HG03066 (cell line): Measurements from ENCODE around the gene FBF1.
A peak's percentile ranks its signal among the peaks of the same experiment; 100 is the strongest.

Experiments
- ATAC-seq: cut with Tn5 transposase; IDR thresholded peaks from one replicate; pipeline ENCODE4 v1.9.1; 2021; ENCODE audit warnings: low read depth; ENCODE audit not compliant: unreplicated experiment

The FBF1 gene

DNA sequence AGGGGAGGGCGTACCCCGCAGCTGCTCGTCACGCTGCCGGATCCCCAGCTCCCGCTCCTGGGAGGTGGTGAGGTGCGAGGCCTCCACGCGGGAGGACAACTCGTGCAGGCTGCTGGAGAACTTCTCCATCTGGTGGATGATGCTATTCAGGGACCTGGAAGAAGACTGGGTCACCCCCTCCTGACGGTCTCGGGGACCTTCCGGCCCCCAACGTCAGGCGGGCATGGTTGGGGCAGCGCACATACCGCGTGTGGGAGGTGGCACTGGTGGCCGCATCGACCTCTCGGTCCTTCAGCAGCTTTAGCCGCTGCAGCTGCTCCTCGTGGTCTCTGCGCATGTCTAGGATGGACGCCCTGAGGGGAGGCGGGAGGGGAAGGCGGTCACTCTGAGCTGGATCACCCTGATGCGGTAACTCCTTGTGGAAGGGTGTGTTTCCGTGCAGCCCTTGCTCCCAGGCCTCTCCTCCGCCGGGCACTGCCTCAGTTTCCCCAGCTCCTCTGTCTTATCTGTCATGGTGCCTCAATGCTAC is 22.9 kb downstream of the FBF1 start:
- no peak for ATAC-seq

GRCh38 chr17:75917141-75917916 is 23.5 kb downstream of the FBF1 start:
- no peak for ATAC-seq

DNA sequence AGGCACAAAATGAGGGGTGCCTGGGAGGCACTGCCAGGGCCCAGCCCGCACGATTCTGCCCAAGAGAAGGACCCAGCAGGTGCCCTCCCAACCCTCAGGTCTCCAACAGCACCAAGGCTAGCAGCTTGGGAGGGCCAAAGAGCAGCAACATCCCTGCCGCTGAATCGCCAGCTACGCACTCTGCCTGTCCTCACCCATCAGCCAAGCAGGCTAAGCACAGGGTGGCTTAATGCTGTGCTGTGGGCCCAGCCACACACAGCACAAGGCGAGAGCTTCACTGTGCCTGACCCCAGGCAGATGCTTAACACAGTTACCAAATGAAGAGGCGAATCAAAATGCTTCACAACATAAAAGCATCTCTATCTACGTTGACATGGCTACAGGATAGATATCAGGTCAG is 25.6 kb downstream of the FBF1 start:
- ATAC-seq: no peak

GRCh38 chr17:75914643-75915267 is 26.1 kb downstream of the FBF1 start:
- ATAC-seq: no peak

DNA sequence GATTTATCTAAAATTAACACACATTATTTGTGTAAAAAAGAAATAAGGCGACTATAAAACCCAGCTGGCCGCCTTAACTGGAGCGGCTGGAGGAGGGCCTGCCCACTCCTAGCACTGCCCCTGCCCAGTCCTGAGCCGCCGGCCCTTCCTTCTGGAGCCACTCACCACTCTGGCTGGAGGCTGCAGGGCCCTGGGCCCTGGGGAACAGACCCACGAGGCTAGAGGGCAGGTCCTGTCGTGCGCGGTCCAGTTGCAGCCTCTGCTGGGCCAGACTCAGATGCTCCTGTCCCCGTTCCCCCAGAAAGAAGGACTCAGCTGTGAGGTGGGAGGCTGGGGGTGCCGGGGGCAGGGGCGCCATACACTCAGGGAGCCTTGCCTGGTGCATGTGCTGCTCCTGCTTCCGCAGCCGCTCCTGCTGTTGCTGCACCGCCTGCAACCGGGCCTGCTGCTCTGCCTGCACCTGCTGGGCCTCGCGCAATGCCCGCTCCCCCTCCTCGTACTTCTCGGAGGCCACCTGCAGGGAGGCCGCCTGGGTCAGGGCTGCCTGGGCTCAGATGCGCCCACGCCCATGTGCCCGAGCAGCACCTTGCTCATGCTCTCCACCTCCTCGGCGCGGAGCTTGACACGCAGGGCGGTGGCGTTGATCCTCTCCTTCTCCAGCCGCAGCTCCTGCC is 27.2 kb downstream of the FBF1 start:
- ATAC-seq: no peak

GRCh38 chr17:75910699-75911098 is 30.1 kb downstream of the FBF1 start:
- no peak for ATAC-seq

- ATAC-seq: no peak
Measured at GRCh38 chr17:75909812-75910274, 31.0 kb downstream of the FBF1 start.

DNA sequence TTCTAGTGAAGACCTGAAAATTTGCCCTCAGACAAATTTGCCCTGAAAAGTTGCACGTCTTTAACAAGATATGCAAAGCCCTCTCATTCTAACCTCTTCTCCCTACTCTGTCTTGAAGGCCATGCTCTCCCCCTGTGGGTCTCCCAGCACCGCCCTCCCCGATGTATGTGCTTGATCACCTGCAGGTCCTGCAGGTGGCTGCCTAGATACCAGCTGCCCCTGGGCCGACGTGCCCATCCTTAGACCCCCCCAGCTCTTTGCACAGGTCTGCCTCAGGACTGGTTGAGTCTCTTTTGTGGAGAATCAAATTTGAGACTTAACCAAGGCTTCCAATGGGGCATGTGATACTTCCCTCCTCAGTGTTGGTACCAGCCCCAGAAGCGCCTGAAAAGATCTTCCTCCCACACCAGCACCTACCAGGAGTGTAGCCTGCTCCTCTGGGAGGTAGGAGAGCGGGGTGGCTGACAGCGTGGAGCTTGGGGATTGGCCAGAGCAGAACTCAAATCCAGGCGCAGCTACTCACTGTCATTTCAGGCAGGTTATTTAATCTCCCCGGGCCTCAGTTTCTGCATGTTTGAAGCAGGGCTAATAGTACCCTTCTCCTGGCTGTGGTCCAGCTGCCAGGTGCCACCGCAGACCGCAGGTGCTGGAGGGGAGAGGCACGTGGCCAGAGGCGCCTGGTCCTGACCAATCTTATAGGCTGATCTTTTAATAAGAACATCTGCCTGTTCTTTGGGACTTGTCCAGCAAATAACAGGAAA is 31.6 kb downstream of the FBF1 start:
- no peak for ATAC-seq

- no peak for ATAC-seq
Measured at GRCh38 chr17:75908201-75908600, 32.6 kb downstream of the FBF1 start.

DNA sequence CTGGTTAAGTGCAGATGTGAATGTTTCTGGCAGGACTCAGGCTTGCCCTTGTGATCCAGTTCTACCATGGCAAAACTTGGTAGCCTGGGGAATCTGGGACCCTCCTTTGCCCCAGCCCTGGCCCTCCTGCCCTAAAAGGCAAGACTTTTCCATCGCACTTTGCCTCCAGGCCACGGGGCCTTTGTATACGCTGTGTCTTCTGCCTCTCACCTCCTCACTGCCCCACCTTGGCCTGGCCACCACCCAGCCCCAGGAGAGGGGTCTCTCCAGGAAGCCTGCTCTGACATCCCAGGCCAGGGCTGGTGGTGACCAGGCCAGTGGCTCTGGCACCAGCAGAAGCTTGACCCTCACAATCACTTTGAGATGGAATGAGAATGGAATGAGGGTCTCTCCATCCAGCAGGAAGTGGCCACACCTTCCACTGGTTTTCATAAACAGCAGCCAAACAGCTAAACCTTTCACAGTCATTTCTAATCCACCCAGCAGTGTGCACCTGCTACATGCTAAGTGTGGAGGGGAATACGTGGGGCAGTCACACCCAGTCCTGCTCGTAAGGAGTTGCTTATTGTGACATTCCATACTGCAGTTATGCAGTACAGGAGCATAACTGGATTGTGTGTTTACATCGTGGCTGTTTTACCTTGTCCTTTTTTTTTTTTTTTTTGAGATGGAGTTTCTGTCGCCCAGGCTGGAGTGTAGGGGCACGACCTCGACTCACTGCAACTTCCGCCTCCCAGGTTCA is 34.5 kb downstream of the FBF1 start:
- ATAC-seq: no peak

- ATAC-seq: peak; percentile 98
Measured at GRCh38 chr17:75904749-75905521, 35.9 kb downstream of the FBF1 start, which contains the start of gene MRPL38. Gene MRPL38, minus strand, starts transcription at chr17:75904884. Its CDS starts 9 bp downstream, at chr17:75904875.

DNA sequence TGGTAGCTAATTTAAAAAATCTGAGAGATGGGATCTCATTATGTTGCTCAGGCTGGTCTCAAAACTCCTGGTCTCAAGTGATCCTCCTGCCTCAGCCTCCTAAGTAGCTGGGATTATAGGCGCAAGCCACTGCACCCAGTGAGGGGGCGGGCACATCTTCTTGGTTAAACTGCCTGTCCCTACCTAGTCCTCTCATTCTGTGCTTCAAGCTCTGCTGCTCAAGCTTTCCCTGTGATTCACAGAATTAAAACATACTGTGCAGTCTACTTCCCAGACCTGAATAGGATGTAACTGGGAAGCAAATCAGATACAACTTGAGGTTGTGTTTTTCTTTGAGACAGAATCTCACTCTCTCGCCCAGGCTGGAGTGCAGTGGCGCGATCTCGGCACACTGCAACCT is 38.4 kb downstream of the FBF1 start:
- ATAC-seq: no peak

GRCh38 chr17:75901727-75902126 is 39.1 kb downstream of the FBF1 start:
- ATAC-seq: no peak

- ATAC-seq: no peak
Measured at GRCh38 chr17:75900691-75901533, 39.9 kb downstream of the FBF1 start.

DNA sequence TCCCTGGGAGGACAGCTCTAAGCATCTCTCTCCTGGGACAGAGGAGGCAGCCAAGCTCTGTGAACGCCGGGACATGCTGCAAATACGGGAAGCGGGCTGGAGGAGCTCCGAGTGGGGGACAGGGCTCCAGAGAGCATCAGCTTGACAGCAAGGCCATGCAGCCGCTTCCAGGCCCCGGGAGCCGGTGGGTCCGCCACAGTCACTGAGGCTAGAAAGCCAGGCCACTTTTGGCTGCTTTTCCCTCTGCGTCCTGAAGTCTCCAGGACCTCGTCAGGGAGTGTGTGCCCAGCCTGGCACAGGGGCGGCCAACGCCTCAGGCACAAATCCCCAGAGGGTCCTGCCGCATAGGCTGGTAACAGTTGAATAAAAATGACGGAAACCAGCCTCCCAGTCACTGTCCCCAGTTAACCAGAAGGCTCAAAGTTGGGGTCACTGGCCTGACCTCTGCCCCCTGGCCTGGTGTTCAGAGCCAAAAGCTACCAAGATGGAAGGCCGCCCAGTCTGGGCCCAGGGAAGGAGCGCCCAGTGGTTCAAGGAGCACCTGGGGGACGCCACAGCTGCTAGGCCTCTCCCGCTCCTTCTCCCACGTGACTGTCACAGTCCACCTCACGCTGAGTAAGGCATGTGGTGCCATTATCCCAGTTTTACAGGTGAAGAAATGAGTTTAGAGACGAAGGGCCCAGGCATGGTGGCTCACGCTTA is 40.9 kb downstream of the FBF1 start:
- no peak for ATAC-seq

GRCh38 chr17:75899353-75899752 is 41.5 kb downstream of the FBF1 start:
- ATAC-seq: no peak

DNA sequence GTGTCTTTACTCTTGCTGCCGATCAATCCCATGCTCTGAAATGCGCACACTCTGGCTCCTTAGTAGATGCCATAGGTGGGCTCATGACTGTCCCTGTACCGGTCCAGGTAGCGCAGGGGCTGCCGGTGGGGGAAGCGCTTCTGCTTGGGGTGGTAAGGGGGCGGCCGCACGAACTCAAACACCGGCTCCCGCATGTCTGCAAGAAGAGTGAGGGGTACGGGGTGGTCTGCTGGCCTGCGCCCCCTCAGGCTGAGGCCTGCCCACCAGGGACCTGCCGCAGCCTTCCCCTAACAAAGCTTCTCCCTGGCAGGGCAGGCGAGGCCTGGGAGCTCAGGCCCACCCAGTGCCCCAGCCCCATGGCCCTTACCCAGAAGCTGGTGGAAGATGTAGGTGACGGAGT is 42.1 kb downstream of the FBF1 start:
- ATAC-seq: no peak

DNA sequence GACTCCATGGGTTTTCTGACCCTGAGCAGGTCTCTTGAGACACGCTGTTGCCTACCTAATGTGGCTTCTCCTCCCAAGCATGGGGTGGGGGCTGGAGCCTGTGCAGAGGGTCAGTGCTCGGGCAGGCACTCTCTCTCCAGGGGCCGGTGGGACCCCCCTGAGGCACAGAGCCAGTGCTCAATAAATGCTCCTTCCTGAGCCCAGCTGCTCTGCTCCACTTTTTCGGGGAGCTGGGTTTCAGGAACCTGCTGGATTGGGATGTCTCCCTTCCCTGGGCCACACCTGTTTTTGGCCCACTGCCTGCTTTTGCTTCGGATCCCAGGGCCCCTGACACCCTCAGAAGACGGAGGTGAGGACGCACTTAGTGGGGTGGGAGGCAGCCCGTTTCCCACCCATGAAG is 42.8 kb downstream of the FBF1 start:
- ATAC-seq: no peak
